Endothelial cell (in vitro differentiated cells): ENCODE measurements around the gene AUTS2. TPM values are rescaled to one million over a fixed set of nuclear protein-coding genes. Genes with fewer than 3 reads are reported as not detected.

Source experiments
- DNase-seq: peaks from one replicate; pipeline ENCODE4 v3.0.0; 2021; ENCODE audit warnings: low spot score
- H3K27ac Mint-ChIP-seq: one replicate; pipeline ENCODE4 v1.8.0; 2021; ENCODE audit warnings: mixed read lengths, inconsistent platforms; ENCODE audit not compliant: unreplicated experiment
- H3K27me3 Mint-ChIP-seq: one replicate; pipeline ENCODE4 v1.8.0; 2021; ENCODE audit warnings: mild to moderate bottlenecking, moderate library complexity, mixed read lengths, inconsistent platforms; ENCODE audit not compliant: unreplicated experiment
- H3K36me3 Mint-ChIP-seq: one replicate; pipeline ENCODE4 v1.8.0; 2021; ENCODE audit warnings: mild to moderate bottlenecking, low read depth, mixed read lengths, inconsistent platforms; ENCODE audit not compliant: unreplicated experiment
- H3K4me1 Mint-ChIP-seq: one replicate; pipeline ENCODE4 v1.8.0; 2021; ENCODE audit warnings: mild to moderate bottlenecking, mixed read lengths, inconsistent platforms; ENCODE audit not compliant: unreplicated experiment
- H3K4me3 Mint-ChIP-seq: one replicate; pipeline ENCODE4 v1.8.0; 2021; ENCODE audit warnings: mild to moderate bottlenecking, mixed read lengths, inconsistent platforms; ENCODE audit not compliant: unreplicated experiment
- H3K9me3 Mint-ChIP-seq: one replicate; pipeline ENCODE4 v1.8.0; 2021; ENCODE audit warnings: mixed read lengths, inconsistent platforms; ENCODE audit not compliant: unreplicated experiment
- CTCF ChIP-seq: fragments of 200-600 bp; sonication (generic); IDR thresholded peaks from one replicate; pipeline ENCODE4 v1.5.0; 2021; ENCODE audit warnings: antibody characterized with exemption; ENCODE audit not compliant: unreplicated experiment
- total RNA-seq: library from RNA; stranded (reverse); fragmentation: NEBNext Ultra II Directional; extraction: Animal tissue kit (Norgen Biotek cat#: 25700); gene quantifications from one replicate; pipeline ENCODE4 v1.2.1, GENCODE V29; 2021; ENCODE audit not compliant: unreplicated experiment

AUTS2 gene
- total RNA-seq, 1 donor from 2014 or later = 103 TPM

GRCh38 chr7:70450731-70451130, 852.5 kb downstream of the AUTS2 start:
- TF ChIP-seq CTCF = no peak
- Mint-ChIP-seq H3K4me3 (no peak overlapping the region), H3K27ac (no peak overlapping the region), H3K27me3 (peaks cover 3% of the 10 kb centered on the region), H3K36me3 (peaks cover 3% of the 10 kb centered on the region), H3K4me1 (no peaks in the 10 kb centered on the region), H3K9me3 (no peaks in the 10 kb centered on the region)
- no peak for DNase-seq

- no peak for TF ChIP-seq CTCF
- Mint-ChIP-seq H3K27me3 (peaks cover 9% of the 10 kb centered on the region), H3K4me1 (peaks cover 27% of the 10 kb centered on the region), H3K27ac (no peak overlapping the region), H3K36me3 (peaks cover 3% of the 10 kb centered on the region), H3K4me3 (no peak overlapping the region), H3K9me3 (no peaks in the 10 kb centered on the region)
- DNase-seq = no peak
Measured at GRCh38 chr7:70455925-70456324, 857.6 kb downstream of the AUTS2 start.

GRCh38 chr7:70456719-70457118, 858.4 kb downstream of the AUTS2 start:
- no peak for TF ChIP-seq CTCF
- Mint-ChIP-seq H3K27me3 (peaks cover 9% of the 10 kb centered on the region), H3K4me1 (peaks cover 27% of the 10 kb centered on the region), H3K4me3 (no peak overlapping the region), H3K36me3 (peaks cover 3% of the 10 kb centered on the region), H3K27ac (no peak overlapping the region), H3K9me3 (no peaks in the 10 kb centered on the region)
- DNase-seq = no peak

- no peak for DNase-seq
- Mint-ChIP-seq H3K9me3 (no peaks in the 10 kb centered on the region), H3K27ac (no peak overlapping the region), H3K4me1 (peaks cover 27% of the 10 kb centered on the region), H3K36me3 (peaks cover 1% of the 10 kb centered on the region), H3K27me3 (peaks cover 9% of the 10 kb centered on the region), H3K4me3 (no peak overlapping the region)
- TF ChIP-seq CTCF = no peak
Measured at GRCh38 chr7:70457482-70457881, 859.2 kb downstream of the AUTS2 start.

- H3K27me3 Mint-ChIP-seq = peaks cover 10% of the 10 kb centered on the region
- H3K9me3 Mint-ChIP-seq = no peaks in the 10 kb centered on the region
- H3K4me1 Mint-ChIP-seq = peaks cover 27% of the 10 kb centered on the region
- DNase-seq = no peak
- TF ChIP-seq CTCF = no peak
- H3K27ac Mint-ChIP-seq = peak overlapping the region; percentile 74
- no peaks in the 10 kb centered on the region for H3K36me3 Mint-ChIP-seq
- no peak overlapping the region for H3K4me3 Mint-ChIP-seq
Measured at GRCh38 chr7:70457883-70458680, 859.8 kb downstream of the AUTS2 start.
